HUES64 (cell line): ENCODE data around the gene GPRC5D. TPM values are rescaled to one million over a fixed set of nuclear protein-coding genes. Genes with fewer than 3 reads are reported as not detected.

ENCODE experiments used
- H3K27ac ChIP-seq: 2 replicates; pipeline ENCODE4 v1.7.0; 2013; ENCODE audit warnings: low read depth, low read length, inconsistent platforms
- H3K27me3 ChIP-seq: 2 replicates; pipeline ENCODE4 v1.6.1; 2013; ENCODE audit warnings: mild to moderate bottlenecking, low read length; ENCODE audit not compliant: insufficient read depth
- H3K36me3 ChIP-seq: 2 replicates; pipeline ENCODE4 v1.6.1; 2013; ENCODE audit warnings: mild to moderate bottlenecking, low read length; ENCODE audit not compliant: insufficient read depth
- H3K4me1 ChIP-seq: 2 replicates; pipeline ENCODE4 v1.6.1; 2013; ENCODE audit warnings: mild to moderate bottlenecking, low read length, moderate library complexity; ENCODE audit not compliant: insufficient read depth
- H3K4me3 ChIP-seq: 2 replicates; pipeline ENCODE4 v1.5.1; 2013; ENCODE audit warnings: mild to moderate bottlenecking, low read length, moderate library complexity
- H3K9ac ChIP-seq: 2 replicates; pipeline ENCODE4 v1.6.1; 2013; ENCODE audit warnings: mild to moderate bottlenecking, low read depth, low read length
- H3K9me3 ChIP-seq: 2 replicates; pipeline ENCODE4 v1.6.1; 2013; ENCODE audit warnings: low read depth, low read length; ENCODE audit not compliant: insufficient read depth
- WGBS: fragments of 150-250, 120-280 bp; methylation state at CpG from one replicate; pipeline ENCODE4 v1.1.7; 2013; ENCODE audit warnings: missing lambda C conversion rate; 5-methylcytosine and 5-hydroxymethylcytosine counted together
- polyA plus RNA-seq, 2 experiments: library from polyadenylated mRNA; stranded (reverse); fragments of 50-300 nt; gene quantifications; one replicate each; pipeline ENCODE4 v1.2.3, GENCODE V29; 2013

The GPRC5D gene
- polyA plus RNA-seq (2013, experiment 1 of 2): not detected
- not detected for polyA plus RNA-seq (2013, experiment 2 of 2)

- H3K9ac ChIP-seq: no peak within 1 kb of the TSS
- H3K4me3 ChIP-seq: no peak within 1 kb of the TSS
- H3K27me3 ChIP-seq: no peaks in the 10 kb centered on the region
- H3K27ac ChIP-seq: no peak within 1 kb of the TSS
- peaks cover 12% of the 10 kb centered on the region; the same call in 1 of the 2 replicates for H3K36me3 ChIP-seq
- H3K4me1 ChIP-seq: no peaks in the 10 kb centered on the region; the same call in 1 of the 2 replicates
- H3K9me3 ChIP-seq: no peaks in the 10 kb centered on the region
- WGBS: 92% methylated on average over 6 of the region's 6 CpGs
Measured at GRCh38 chr12:12952036-12952435, at the start of gene GPRC5D. TSS of gene GPRC5D (minus strand) at chr12:12952170. CDS start at chr12:12950384, 1,786 bp downstream.

GRCh38 chr12:13001775-13002040 is 49.7 kb upstream of the GPRC5D start:
- H3K9me3 ChIP-seq: no peaks in the 10 kb centered on the region
- H3K27ac ChIP-seq: no peak overlapping the region; the same call in 1 of the 2 replicates
- peaks cover 15% of the 10 kb centered on the region for H3K4me1 ChIP-seq
- WGBS: 52% methylated on average over 16 of the region's 16 CpGs
- peak overlapping the region; percentile 68; the same call in 1 of the 2 replicates for H3K9ac ChIP-seq
- H3K4me3 ChIP-seq: peak overlapping the region; percentile 78
- H3K36me3 ChIP-seq: no peaks in the 10 kb centered on the region
- H3K27me3 ChIP-seq: peaks cover 23% of the 10 kb centered on the region

GRCh38 chr12:13000925-13001774 is 49.2 kb upstream of the GPRC5D start:
- Histone ChIP-seq H3K27me3 (peaks cover 23% of the 10 kb centered on the region), H3K36me3 (no peaks in the 10 kb centered on the region), H3K27ac (peak overlapping the region; percentile 46; the same call in 1 of the 2 replicates), H3K4me1 (peaks cover 9% of the 10 kb centered on the region), H3K4me3 (peak overlapping the region; percentile 78), H3K9me3 (no peaks in the 10 kb centered on the region), H3K9ac (peak overlapping the region; percentile 68)
- WGBS: 1% methylated on average over 82 of the region's 82 CpGs

- no peaks in the 10 kb centered on the region for H3K9me3 ChIP-seq
- peaks cover 23% of the 10 kb centered on the region for H3K27me3 ChIP-seq
- H3K36me3 ChIP-seq: no peaks in the 10 kb centered on the region
- under 1% methylated on average over 16 of the region's 16 CpGs for WGBS
- H3K9ac ChIP-seq: peak overlapping the region; percentile 68
- H3K27ac ChIP-seq: peak overlapping the region; percentile 46; the same call in 1 of the 2 replicates
- peaks cover 4% of the 10 kb centered on the region for H3K4me1 ChIP-seq
- peak overlapping the region; percentile 78 for H3K4me3 ChIP-seq
Measured at GRCh38 chr12:13000616-13000924, 48.6 kb upstream of the GPRC5D start.

DNA sequence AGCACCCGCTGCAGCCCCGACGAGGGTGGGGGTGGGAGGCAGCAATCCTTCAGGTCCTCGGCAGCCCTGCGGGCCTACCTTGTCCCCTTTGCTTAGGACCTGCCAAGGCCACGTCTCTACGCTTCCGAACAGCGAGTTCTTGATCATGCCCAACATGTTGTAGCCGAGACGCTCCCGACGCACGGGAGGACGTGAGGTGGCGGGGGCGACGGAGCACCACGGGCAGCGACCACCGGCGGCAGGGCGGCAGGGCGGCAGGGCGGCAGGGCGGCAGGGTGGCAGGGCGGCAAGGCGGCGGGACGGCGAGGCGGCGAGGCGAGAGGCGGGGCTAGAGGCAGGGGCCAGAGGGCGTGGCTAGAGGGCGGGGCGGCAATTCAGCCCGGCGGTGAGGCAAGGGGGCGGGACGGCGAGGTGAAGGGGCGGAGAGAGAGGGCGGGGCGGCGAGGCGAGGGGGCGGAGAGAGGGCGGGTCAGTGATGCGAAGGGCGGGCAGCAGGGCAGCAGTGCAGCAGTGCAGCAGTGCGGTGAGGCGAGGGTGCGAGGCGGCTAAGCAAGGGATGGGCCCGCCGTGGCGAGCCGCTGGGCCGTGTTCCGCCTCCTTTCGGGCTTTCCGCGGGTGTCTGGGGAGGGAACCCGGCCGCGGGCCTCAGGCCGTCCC is 48.1 kb upstream of the GPRC5D start, which contains the start of gene HEBP1:
HEBP1 (minus strand) TSS at position 307 of the 657 bp plus-strand sequence; CDS start at position 156, 151 bp downstream.
- H3K27me3 ChIP-seq: peaks cover 23% of the 10 kb centered on the region
- H3K9me3 ChIP-seq: no peaks in the 10 kb centered on the region
- peak within 1 kb of the TSS; percentile 46; the same call in 1 of the 2 replicates for H3K27ac ChIP-seq
- H3K4me3 ChIP-seq: peak within 1 kb of the TSS; percentile 78
- H3K36me3 ChIP-seq: no peaks in the 10 kb centered on the region
- H3K4me1 ChIP-seq: peaks cover 4% of the 10 kb centered on the region
- under 1% methylated on average over 69 of the region's 69 CpGs for WGBS
- H3K9ac ChIP-seq: peak within 1 kb of the TSS; percentile 68

GRCh38 chr12:12999271-12999958 is 47.4 kb upstream of the GPRC5D start:
- Histone ChIP-seq H3K36me3 (no peaks in the 10 kb centered on the region), H3K27ac (peak overlapping the region; percentile 9; the same call in 1 of the 2 replicates), H3K9me3 (no peaks in the 10 kb centered on the region), H3K4me3 (peak overlapping the region; percentile 74), H3K27me3 (peaks cover 23% of the 10 kb centered on the region), H3K9ac (peak overlapping the region; percentile 61), H3K4me1 (peaks cover 4% of the 10 kb centered on the region)
- WGBS: 41% methylated on average over 22 of the region's 22 CpGs

DNA sequence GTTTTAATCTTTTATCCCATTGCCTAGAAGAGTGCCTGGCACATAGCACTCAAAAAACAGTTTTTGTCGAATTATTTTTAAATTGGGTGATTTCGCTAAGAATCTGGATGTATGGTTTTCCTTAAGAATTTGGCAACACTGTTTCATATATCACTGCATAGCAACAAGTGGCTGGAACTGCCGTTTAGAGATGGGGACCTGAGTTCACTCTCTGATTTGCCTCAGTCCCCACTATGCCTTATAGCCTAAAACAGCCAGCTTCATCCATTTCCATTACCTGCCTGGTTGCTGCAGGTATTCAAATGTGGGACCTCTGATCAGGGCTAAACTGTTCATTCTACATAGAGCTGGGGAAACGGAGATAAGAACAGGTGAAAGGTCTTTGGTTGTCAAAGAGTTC is 46.3 kb upstream of the GPRC5D start:
- WGBS: 86% methylated on average over 4 of the region's 4 CpGs
- peaks cover 4% of the 10 kb centered on the region for H3K4me1 ChIP-seq

DNA sequence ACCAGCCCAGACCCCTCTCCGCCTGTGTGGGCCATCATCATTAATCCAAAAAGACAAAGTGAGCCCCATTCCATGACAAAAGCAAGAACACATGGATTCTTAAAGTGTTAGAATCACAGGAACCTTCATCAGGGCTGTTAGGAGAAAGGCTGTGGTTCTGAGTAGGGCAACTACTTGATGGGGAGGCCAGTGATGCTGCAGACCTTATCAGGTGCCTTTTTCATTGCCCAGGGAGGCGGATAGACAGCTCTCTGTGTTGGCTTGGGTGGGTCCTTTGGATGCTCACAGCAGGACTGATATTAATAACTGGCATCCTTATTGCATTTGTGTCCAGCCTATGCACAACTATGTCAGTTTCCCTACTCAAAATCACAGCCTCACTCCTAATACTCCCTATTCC is 45.8 kb upstream of the GPRC5D start:
- H3K4me3 ChIP-seq: no peak overlapping the region
- whole genome bisulfite sequencing: 57% methylated on average over 2 of the region's 2 CpGs

More for the DNA sequence above, 46.3 kb upstream of the GPRC5D start:
- H3K9me3 ChIP-seq: no peaks in the 10 kb centered on the region
- H3K36me3 ChIP-seq: no peaks in the 10 kb centered on the region
- peaks cover 19% of the 10 kb centered on the region for H3K27me3 ChIP-seq
- no peak overlapping the region for H3K4me3 ChIP-seq
- H3K9ac ChIP-seq: no peak overlapping the region
- H3K27ac ChIP-seq: no peak overlapping the region

GRCh38 chr12:12997156-12997555 is 45.2 kb upstream of the GPRC5D start:
- Histone ChIP-seq H3K9me3 (no peaks in the 10 kb centered on the region), H3K27me3 (peaks cover 8% of the 10 kb centered on the region), H3K9ac (no peak overlapping the region), H3K4me3 (no peak overlapping the region), H3K4me1 (peaks cover 10% of the 10 kb centered on the region), H3K36me3 (no peaks in the 10 kb centered on the region), H3K27ac (no peak overlapping the region)
- WGBS: 93% methylated on average over 3 of the region's 3 CpGs

More for the DNA sequence above, 45.8 kb upstream of the GPRC5D start:
- H3K27ac ChIP-seq: no peak overlapping the region
- H3K9ac ChIP-seq: no peak overlapping the region
- peaks cover 13% of the 10 kb centered on the region for H3K27me3 ChIP-seq
- H3K36me3 ChIP-seq: no peaks in the 10 kb centered on the region
- no peaks in the 10 kb centered on the region for H3K9me3 ChIP-seq
- H3K4me1 ChIP-seq: peaks cover 5% of the 10 kb centered on the region

DNA sequence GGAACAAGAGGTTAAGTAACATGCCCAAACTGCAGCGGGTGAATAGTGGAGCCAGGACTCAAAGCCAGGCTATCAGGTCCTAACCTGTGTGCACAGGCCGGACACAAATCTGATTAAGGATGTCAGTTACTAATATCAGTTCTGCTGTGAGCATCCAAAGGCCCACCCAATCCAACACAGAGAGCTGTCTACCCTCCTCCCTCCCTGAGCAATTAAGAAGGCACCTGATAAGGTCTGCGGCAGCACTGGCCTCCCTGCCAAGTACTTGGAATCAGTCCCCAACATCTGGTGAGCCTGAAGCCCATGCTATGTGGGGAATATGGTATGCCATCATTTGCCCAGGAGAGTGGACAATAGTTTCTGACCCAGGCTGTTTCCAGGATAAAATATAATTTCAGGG is 44.2 kb upstream of the GPRC5D start:
- WGBS: 90% methylated on average over 3 of the region's 3 CpGs
- no peaks in the 10 kb centered on the region for H3K27me3 ChIP-seq

DNA sequence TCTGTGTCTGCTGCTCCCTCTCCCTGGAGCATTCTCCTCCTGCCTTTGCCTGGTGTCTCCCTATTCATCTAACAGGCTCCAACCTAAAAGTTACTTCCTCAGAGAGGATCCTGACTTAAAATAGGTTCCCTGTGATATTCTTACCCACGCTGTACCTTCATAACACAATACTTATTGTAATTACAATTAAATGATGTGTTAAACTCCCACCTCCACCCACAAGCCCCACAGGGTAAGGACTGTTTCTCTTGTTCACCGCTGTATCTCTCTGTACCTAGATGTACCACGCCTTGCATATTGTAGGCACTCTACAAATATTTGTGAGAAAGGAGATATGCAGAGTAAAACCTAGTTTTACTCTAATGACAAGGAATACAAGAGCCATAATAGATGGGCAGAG is 43.1 kb upstream of the GPRC5D start:
- WGBS: 100% methylated on average over 2 of the region's 3 CpGs
- H3K27ac ChIP-seq: no peak overlapping the region
- H3K9me3 ChIP-seq: no peaks in the 10 kb centered on the region
- H3K36me3 ChIP-seq: no peaks in the 10 kb centered on the region
- H3K9ac ChIP-seq: no peak overlapping the region
- no peaks in the 10 kb centered on the region for H3K27me3 ChIP-seq
- no peak overlapping the region for H3K4me3 ChIP-seq
- peaks cover 20% of the 10 kb centered on the region for H3K4me1 ChIP-seq

More for the DNA sequence above, 44.2 kb upstream of the GPRC5D start:
- peaks cover 10% of the 10 kb centered on the region for H3K4me1 ChIP-seq
- no peaks in the 10 kb centered on the region for H3K9me3 ChIP-seq
- H3K27ac ChIP-seq: no peak overlapping the region
- no peak overlapping the region for H3K4me3 ChIP-seq
- H3K36me3 ChIP-seq: no peaks in the 10 kb centered on the region
- no peak overlapping the region for H3K9ac ChIP-seq
